ENCODE results near the gene THRA.

THRA gene, protein sequence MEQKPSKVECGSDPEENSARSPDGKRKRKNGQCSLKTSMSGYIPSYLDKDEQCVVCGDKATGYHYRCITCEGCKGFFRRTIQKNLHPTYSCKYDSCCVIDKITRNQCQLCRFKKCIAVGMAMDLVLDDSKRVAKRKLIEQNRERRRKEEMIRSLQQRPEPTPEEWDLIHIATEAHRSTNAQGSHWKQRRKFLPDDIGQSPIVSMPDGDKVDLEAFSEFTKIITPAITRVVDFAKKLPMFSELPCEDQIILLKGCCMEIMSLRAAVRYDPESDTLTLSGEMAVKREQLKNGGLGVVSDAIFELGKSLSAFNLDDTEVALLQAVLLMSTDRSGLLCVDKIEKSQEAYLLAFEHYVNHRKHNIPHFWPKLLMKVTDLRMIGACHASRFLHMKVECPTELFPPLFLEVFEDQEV

GRCh38 chr17:40062329-40063186, at the start of gene THRA:
Gene THRA, plus strand, starts transcription at chr17:40062965. Its CDS starts 11,524 bp downstream, at chr17:40074489.
- Mint-ChIP-seq H3K36me3 (ENCODE audit: low read depth) (no peaks in the 10 kb centered on the region), H3K27me3 (ENCODE audit: low read depth) (peaks cover 60% of the 10 kb centered on the region), H3K4me1 (ENCODE audit: low read depth) (peaks cover 18% of the 10 kb centered on the region), H3K4me3 (peak within 1 kb of the TSS; percentile 81), H3K9me3 (no peaks in the 10 kb centered on the region), H3K27ac (peak within 1 kb of the TSS; percentile 42)

GRCh38 chr17:40014375-40014980, 48.3 kb upstream of the THRA start:
- no peak overlapping the region for H3K27ac Mint-ChIP-seq
- peaks cover 6% of the 10 kb centered on the region for H3K27me3 Mint-ChIP-seq (ENCODE audit: low read depth)
- peaks cover 6% of the 10 kb centered on the region for H3K4me1 Mint-ChIP-seq (ENCODE audit: low read depth)
- H3K36me3 Mint-ChIP-seq (ENCODE audit: low read depth), result peaks cover 4% of the 10 kb centered on the region
- no peak overlapping the region for H3K4me3 Mint-ChIP-seq
- H3K9me3 Mint-ChIP-seq, result no peaks in the 10 kb centered on the region

- Mint-ChIP-seq H3K36me3 (ENCODE audit: low read depth) (peaks cover 6% of the 10 kb centered on the region), H3K4me1 (ENCODE audit: low read depth) (peaks cover 4% of the 10 kb centered on the region), H3K27me3 (ENCODE audit: low read depth) (peaks cover 6% of the 10 kb centered on the region), H3K27ac (no peak within 1 kb of the TSS), H3K9me3 (no peaks in the 10 kb centered on the region), H3K4me3 (no peak within 1 kb of the TSS)
Measured at GRCh38 chr17:40015005-40015997, 47.5 kb upstream of the THRA start, which contains the start of gene CSF3. Gene CSF3, plus strand, starts transcription at chr17:40015440. Its CDS starts 35 bp downstream, at chr17:40015475.

DNA sequence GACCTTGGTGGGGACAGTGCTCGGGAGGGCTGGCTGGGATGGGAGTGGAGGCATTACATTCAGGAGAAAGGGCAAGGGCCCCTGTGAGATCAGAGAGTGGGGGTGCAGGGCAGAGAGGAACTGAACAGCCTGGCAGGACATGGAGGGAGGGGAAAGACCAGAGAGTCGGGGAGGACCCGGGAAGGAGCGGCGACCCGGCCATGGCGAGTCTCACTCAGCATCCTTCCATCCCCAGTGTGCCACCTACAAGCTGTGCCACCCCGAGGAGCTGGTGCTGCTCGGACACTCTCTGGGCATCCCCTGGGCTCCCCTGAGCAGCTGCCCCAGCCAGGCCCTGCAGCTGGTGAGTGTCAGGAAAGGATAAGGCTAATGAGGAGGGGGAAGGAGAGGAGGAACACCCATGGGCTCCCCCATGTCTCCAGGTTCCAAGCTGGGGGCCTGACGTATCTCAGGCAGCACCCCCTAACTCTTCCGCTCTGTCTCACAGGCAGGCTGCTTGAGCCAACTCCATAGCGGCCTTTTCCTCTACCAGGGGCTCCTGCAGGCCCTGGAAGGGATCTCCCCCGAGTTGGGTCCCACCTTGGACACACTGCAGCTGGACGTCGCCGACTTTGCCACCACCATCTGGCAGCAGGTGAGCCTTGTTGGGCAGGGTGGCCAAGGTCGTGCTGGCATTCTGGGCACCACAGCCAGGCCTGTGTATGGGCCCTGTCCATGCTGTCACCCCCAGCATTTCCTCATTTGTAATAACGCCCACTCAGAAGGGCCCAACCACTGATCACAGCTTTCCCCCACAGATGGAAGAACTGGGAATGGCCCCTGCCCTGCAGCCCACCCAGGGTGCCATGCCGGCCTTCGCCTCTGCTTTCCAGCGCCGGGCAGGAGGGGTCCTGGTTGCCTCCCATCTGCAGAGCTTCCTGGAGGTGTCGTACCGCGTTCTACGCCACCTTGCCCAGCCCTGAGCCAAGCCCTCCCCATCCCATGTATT, 46.5 kb upstream of the THRA start:
- Mint-ChIP-seq H3K27ac (no peak overlapping the region), H3K36me3 (ENCODE audit: low read depth) (peaks cover 9% of the 10 kb centered on the region), H3K4me1 (ENCODE audit: low read depth) (peaks cover 4% of the 10 kb centered on the region), H3K9me3 (no peaks in the 10 kb centered on the region), H3K27me3 (ENCODE audit: low read depth) (peaks cover 6% of the 10 kb centered on the region), H3K4me3 (no peak overlapping the region)

DNA sequence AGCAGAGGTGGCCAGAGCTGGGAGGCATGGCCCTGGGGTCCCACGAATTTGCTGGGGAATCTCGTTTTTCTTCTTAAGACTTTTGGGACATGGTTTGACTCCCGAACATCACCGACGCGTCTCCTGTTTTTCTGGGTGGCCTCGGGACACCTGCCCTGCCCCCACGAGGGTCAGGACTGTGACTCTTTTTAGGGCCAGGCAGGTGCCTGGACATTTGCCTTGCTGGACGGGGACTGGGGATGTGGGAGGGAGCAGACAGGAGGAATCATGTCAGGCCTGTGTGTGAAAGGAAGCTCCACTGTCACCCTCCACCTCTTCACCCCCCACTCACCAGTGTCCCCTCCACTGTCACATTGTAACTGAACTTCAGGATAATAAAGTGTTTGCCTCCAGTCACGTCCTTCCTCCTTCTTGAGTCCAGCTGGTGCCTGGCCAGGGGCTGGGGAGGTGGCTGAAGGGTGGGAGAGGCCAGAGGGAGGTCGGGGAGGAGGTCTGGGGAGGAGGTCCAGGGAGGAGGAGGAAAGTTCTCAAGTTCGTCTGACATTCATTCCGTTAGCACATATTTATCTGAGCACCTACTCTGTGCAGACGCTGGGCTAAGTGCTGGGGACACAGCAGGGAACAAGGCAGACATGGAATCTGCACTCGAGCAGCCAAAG, 45.2 kb upstream of the THRA start:
- H3K4me1 Mint-ChIP-seq (ENCODE audit: low read depth), result peaks cover 4% of the 10 kb centered on the region
- H3K4me3 Mint-ChIP-seq, result no peak overlapping the region
- H3K36me3 Mint-ChIP-seq (ENCODE audit: low read depth), result peaks cover 15% of the 10 kb centered on the region
- no peaks in the 10 kb centered on the region for H3K9me3 Mint-ChIP-seq
- no peaks in the 10 kb centered on the region for H3K27me3 Mint-ChIP-seq (ENCODE audit: low read depth)
- no peak overlapping the region for H3K27ac Mint-ChIP-seq

DNA sequence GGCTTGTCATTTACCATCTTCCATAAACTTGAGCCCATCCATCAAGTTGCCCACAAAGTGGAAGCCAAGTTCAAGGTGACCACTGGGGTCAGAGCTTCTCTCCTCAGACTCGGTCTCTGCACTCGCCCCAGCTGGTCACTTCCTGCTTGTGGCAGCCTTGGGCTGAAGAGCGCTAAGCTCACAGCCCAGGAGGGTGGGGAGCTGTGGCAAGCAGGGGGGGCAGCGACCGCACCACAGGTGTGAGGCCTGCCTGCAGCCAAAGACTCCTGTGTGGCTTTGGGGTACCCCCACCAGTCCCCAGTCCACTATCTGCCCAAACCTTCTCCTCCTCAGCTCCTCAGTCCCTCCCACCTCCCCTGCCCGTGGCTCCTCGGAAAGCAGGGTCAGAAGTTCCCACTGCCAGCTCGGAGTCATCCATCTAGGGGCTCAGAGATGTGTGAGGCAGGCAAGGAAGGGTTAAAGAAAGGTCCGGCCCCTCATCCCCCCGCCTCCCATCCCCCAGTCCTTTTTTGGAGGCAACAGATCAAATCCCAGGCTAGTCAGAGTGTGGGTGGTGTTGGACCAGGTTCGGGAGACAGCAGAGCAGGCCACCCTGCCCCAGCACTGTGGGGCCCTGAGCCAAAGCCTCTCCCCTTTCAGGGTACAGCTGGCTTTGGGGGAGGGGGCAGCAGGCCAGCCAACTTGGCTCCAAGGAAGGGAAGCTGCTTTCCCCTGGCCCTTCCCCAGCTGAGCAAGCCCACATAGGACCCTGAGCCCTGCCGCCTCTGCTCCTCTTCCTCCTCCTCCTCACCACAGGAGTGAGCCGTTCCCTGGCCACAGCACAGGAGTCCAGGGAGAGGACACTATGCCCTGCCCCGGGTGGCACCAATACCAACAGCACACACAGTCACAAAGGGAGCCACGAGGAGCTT, 44.3 kb upstream of the THRA start:
- H3K27ac Mint-ChIP-seq, result no peak overlapping the region
- peaks cover 4% of the 10 kb centered on the region for H3K4me1 Mint-ChIP-seq (ENCODE audit: low read depth)
- no peak overlapping the region for H3K4me3 Mint-ChIP-seq
- peaks cover 15% of the 10 kb centered on the region for H3K36me3 Mint-ChIP-seq (ENCODE audit: low read depth)
- H3K9me3 Mint-ChIP-seq, result no peaks in the 10 kb centered on the region
- H3K27me3 Mint-ChIP-seq (ENCODE audit: low read depth), result no peaks in the 10 kb centered on the region

DNA sequence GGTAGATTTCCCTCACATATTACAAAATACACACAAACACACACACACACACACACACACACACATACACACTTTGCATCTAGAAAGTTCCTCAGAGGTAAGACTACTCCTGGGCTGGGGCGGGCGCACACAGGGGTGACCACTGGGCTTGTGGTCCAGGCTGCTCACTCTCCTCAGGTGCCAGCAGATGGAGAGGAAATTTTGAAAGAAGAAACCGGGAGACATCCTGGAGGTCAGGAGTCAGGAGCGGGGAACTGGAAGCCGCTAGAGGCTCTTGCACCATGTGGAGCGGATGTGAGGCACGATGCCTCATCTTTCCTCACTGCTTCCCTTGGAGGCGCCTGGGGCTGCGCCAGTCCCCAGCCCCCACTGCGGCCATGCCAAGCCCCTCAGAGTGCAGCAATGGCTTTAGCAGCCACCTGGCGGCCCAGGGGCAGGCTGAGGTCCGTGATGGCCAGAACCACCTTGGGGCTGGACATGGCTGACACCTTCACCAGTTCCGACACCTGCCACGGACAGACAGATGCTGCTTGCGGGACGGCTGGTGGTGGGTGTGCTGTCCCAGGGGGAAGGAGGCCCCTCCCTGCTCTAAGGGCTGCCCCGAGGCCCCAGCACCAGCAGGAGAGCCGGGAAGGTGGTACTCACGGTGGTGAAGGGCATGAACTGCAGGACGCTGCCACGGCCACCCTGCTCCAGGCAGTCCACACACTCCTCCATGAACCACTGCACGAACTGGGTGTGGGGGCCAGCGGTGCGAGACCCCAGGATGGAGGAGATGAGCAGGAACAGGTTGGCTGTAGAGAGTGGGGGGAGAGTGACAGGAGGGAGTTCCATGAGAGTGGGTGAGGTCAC, 43.4 kb upstream of the THRA start:
- H3K27me3 Mint-ChIP-seq (ENCODE audit: low read depth), result no peaks in the 10 kb centered on the region
- no peaks in the 10 kb centered on the region for H3K9me3 Mint-ChIP-seq
- H3K36me3 Mint-ChIP-seq (ENCODE audit: low read depth), result peaks cover 20% of the 10 kb centered on the region
- H3K4me1 Mint-ChIP-seq (ENCODE audit: low read depth), result no peaks in the 10 kb centered on the region
- no peak overlapping the region for H3K27ac Mint-ChIP-seq
- no peak overlapping the region for H3K4me3 Mint-ChIP-seq

DNA sequence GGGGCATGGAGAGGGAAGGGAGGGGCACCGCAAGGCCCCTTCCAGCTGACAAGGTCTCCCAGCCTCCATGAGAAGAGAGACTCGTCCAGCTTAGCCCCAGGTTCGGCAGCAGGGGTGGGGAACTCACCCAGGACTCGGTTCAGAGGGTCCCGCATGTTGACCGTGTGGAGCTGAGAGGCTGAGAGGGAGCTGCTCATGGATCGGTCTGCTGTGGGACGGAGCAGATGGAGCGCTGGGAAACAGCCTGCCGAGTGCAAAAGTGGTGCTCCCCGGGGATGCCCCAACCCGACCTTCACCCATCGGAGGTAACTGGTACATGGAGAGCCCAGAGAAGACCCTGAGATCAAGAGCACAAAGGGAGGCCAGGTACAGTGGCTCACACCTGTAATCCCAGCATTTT, 42.6 kb upstream of the THRA start:
- Mint-ChIP-seq H3K27ac (no peak overlapping the region), H3K4me3 (no peak overlapping the region), H3K27me3 (ENCODE audit: low read depth) (no peaks in the 10 kb centered on the region), H3K4me1 (ENCODE audit: low read depth) (no peaks in the 10 kb centered on the region), H3K36me3 (ENCODE audit: low read depth) (peaks cover 22% of the 10 kb centered on the region), H3K9me3 (no peaks in the 10 kb centered on the region)

- Mint-ChIP-seq H3K9me3 (no peaks in the 10 kb centered on the region), H3K27me3 (ENCODE audit: low read depth) (no peaks in the 10 kb centered on the region), H3K4me1 (ENCODE audit: low read depth) (peaks cover 12% of the 10 kb centered on the region), H3K27ac (no peak overlapping the region), H3K4me3 (no peak overlapping the region), H3K36me3 (ENCODE audit: low read depth) (peaks cover 35% of the 10 kb centered on the region)
Measured at GRCh38 chr17:40021451-40021971, 41.3 kb upstream of the THRA start.

- H3K4me3 Mint-ChIP-seq, result no peak overlapping the region
Measured at GRCh38 chr17:40022497-40022896, 40.3 kb upstream of the THRA start.

More at GRCh38 chr17:40022497-40022896, 40.3 kb upstream of the THRA start:
- Mint-ChIP-seq H3K9me3 (no peaks in the 10 kb centered on the region), H3K4me1 (ENCODE audit: low read depth) (peaks cover 14% of the 10 kb centered on the region), H3K27ac (no peak overlapping the region), H3K36me3 (ENCODE audit: low read depth) (peaks cover 40% of the 10 kb centered on the region), H3K27me3 (ENCODE audit: low read depth) (no peaks in the 10 kb centered on the region)
